ENCODE data around the gene TXNIP. TPM values are rescaled to one million over a fixed set of nuclear protein-coding genes. Genes with fewer than 3 reads are reported as not detected.

Gene TXNIP
- total RNA-seq, 2 donors from 2014 or later = 550 to 720 TPM

GRCh38 chr1:146016891-146017290 is 20.5 kb upstream of the TXNIP start:
- no peak for DNase-seq
- ATAC-seq = no peak
- intact Hi-C loops (cut with DNase I, micrococcal nuclease) = loop anchor here in 1 of 2 donors (5.0 kb wide), 1 partner anchor 125 kb away; no protein-coding TSS in a partner anchor

- intact Hi-C loops (cut with DNase I, micrococcal nuclease) = loop anchor here in 1 of 2 donors (5.0 kb wide), 1 partner anchor 36 kb away; no protein-coding TSS in a partner anchor
- ATAC-seq = no peak
- no peak for DNase-seq
Measured at GRCh38 chr1:146013559-146013922, 17.2 kb upstream of the TXNIP start.

- DNase-seq (no peak), ATAC-seq (peak; percentile 74)
- intact Hi-C loops (cut with DNase I, micrococcal nuclease) = loop anchor here in 1 of 2 donors (5.0 kb wide), 1 partner anchor 36 kb away; no protein-coding TSS in a partner anchor
Measured at GRCh38 chr1:146012703-146013558, 16.6 kb upstream of the TXNIP start.

GRCh38 chr1:146010126-146010738 is 13.9 kb upstream of the TXNIP start:
- intact Hi-C loops (cut with DNase I, micrococcal nuclease) = loop anchor here in 1 of 2 donors (5.0 kb wide), 1 partner anchor 33 kb away; no protein-coding TSS in a partner anchor
- peak; percentile 82 for ATAC-seq

GRCh38 chr1:146007489-146008133 is 11.2 kb upstream of the TXNIP start:
- no peak for ATAC-seq
- no peak for DNase-seq
- intact Hi-C loops (cut with DNase I, micrococcal nuclease) = no loop called here

More at GRCh38 chr1:146010126-146010738, 13.9 kb upstream of the TXNIP start:
- no peak for DNase-seq

- DNase-seq (no peak), ATAC-seq (no peak)
- intact Hi-C loops (cut with DNase I, micrococcal nuclease) = no loop called here
Measured at GRCh38 chr1:146001709-146002108, 5.3 kb upstream of the TXNIP start.

GRCh38 chr1:145999321-146000024 is 3.1 kb upstream of the TXNIP start:
- intact Hi-C loops (cut with DNase I, micrococcal nuclease) = no loop called here
- no peak for DNase-seq
- peak; percentile 40 for ATAC-seq

- ATAC-seq (no peak), DNase-seq (no peak)
- intact Hi-C loops (cut with DNase I, micrococcal nuclease) = no loop called here
Measured at GRCh38 chr1:145997718-145998023, 1.3 kb upstream of the TXNIP start.

GRCh38 chr1:145997016-145997717 is 788 bp upstream of the TXNIP start:
- DNase-seq = peak in 1 of 2 donors; percentile 57

GRCh38 chr1:145995964-145996432 is 381 bp downstream of the TXNIP start:
- DNase-seq = no peak
- ATAC-seq = peak; percentile 4

More at GRCh38 chr1:145997016-145997717, 788 bp upstream of the TXNIP start:
- ATAC-seq = peak; percentile 16
- intact Hi-C loops (cut with DNase I, micrococcal nuclease) = no loop called here

GRCh38 chr1:145995148-145995881 is 1.1 kb downstream of the TXNIP start:
- intact Hi-C loops (cut with DNase I, micrococcal nuclease) = no loop called here
- ATAC-seq (no peak), DNase-seq (no peak)

More at GRCh38 chr1:145995964-145996432, 381 bp downstream of the TXNIP start:
- intact Hi-C loops (cut with DNase I, micrococcal nuclease) = no loop called here

GRCh38 chr1:145994391-145995120 is 1.8 kb downstream of the TXNIP start:
- DNase-seq (no peak), ATAC-seq (no peak)
- intact Hi-C loops (cut with DNase I, micrococcal nuclease) = no loop called here

GRCh38 chr1:145993618-145994390 is 2.6 kb downstream of the TXNIP start:
- DNase-seq = no peak
- ATAC-seq = no peak
- intact Hi-C loops (cut with DNase I, micrococcal nuclease) = no loop called here

GRCh38 chr1:145992958-145993617 is 3.3 kb downstream of the TXNIP start:
- DNase-seq (no peak), ATAC-seq (no peak)
- intact Hi-C loops (cut with DNase I, micrococcal nuclease) = no loop called here

- DNase-seq (no peak), ATAC-seq (no peak)
- intact Hi-C loops (cut with DNase I, micrococcal nuclease) = no loop called here
Measured at GRCh38 chr1:145992502-145992936, 3.9 kb downstream of the TXNIP start.
